HG03439 (cell line): ENCODE results near the gene SLC25A24.
"Not testable (repeated sequence)": the region's sequence is repeated elsewhere in the genome, so short reads cannot be mapped to it uniquely, and the experiment has no call there.

ENCODE experiments used
- ATAC-seq: cut with Tn5 transposase; IDR thresholded peaks from one replicate; pipeline ENCODE4 v1.9.1; 2021; ENCODE audit warnings: mild to moderate bottlenecking, moderate library complexity; ENCODE audit not compliant: unreplicated experiment

SLC25A24 gene

DNA sequence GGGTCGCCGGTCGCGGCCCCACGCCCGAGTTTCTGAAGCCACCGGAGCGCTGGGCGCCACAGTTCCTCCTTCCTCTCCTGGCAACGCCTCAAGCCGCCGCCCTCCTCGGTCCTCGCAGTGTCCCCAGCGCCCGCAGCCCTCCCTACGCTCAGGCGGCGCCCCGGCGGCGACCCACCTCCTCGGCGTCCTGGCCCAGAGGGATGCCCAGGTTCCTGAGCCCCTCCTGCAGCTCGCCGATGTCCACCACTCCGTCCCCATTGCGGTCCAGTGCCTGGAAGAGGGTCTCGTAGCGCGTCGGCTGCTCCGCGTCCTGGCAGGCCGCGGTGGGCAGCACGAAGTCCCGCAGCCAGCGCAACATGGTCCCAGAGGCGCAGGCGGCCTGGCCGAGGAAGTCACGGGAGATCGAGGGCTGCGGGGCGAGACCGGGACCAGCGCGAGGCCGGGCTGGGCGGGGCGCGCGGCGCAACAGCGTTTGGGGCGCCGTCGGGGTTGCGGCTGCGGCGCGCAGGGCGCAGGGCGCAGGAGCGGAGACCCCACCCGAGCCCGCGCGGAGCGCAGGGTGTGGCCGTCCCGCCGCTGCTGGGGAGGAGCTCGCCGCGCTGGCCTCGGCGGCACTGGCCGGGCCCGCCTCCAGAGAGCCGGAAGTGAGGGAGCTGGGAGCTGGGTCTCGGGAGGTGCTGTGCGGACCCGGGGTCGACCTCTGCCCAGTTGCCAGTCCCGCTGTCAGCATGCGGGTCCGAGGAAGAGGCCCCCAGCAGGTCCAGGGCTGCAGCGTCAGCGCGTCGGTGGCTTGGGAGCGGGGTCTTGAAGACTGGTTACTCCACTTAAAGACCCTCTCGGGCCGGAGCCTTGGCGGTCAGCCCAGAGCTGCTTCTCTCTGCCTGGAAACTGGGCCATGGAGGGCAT, at the start of gene SLC25A24:
TSS of gene SLC25A24 (minus strand) at position 563 of the 906 bp plus-strand sequence. CDS start at position 358, 205 bp downstream.
- ATAC-seq, result peak; percentile 94

GRCh38 chr1:108243976-108244375, 43.8 kb upstream of the SLC25A24 start, which contains the start of gene NBPF4:
Gene NBPF4 (minus strand): TSS chr1:108244076. CDS start chr1:108243761, 315 bp downstream.
- not testable (repeated sequence) for ATAC-seq

DNA sequence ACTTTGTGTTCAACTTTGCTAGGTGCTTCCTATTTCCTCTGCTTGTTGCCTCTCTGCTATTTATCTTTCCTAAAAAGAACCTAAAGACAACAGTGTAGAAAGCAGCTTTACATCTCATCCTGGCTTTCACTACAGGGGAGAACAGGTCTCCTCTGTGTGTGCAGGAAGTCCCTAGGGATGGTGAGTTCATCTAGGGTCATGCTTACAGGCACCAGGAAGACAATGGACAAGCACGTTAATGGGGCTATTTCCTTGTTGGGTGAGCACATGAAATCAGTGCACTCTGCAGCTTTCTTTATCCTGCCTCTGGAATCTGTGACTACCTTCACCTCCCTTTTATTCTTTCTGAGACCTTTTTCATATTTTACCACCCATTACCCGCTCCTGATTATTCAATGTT, 39.3 kb upstream of the SLC25A24 start:
- not testable (repeated sequence) for ATAC-seq

DNA sequence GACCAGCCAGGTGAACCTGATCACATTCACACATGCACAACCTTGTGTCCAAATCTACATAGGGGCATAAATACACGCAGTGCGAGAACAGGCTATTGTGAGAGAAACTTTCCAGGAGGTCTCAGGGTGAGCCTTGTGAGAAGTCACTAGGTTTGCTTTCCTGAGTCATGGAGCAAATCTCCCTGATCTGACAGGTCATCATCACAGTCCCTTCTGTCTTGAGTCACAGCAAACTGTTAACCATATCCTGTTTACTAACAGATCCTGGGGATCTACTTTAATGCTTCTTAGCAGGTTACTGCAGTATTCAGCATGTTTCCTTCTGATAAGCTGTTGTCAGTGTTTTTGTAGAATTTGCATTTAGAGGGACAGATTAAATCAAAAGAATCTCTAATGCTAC, 35.2 kb upstream of the SLC25A24 start:
- ATAC-seq, result not testable (repeated sequence)

DNA sequence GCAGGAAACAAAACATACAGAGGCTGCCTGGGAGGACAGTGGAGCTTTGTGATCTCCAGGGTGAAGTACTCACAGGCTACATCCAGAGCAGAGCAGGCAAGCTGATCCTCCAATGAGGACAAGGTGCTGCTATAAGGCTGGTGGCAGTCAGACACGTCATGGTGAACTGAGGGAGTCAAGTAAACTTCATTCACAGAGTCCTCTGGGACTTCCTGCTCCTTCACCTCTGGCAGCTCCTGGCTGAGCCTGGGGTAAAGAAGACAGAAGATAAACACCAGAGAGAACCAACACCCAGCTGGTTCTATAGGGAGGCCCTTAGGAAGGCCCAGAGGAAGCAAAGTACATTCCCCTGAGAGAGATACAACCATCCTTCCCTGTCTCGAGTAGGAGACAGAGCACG, 32.0 kb upstream of the SLC25A24 start:
- not testable (repeated sequence) for ATAC-seq

DNA sequence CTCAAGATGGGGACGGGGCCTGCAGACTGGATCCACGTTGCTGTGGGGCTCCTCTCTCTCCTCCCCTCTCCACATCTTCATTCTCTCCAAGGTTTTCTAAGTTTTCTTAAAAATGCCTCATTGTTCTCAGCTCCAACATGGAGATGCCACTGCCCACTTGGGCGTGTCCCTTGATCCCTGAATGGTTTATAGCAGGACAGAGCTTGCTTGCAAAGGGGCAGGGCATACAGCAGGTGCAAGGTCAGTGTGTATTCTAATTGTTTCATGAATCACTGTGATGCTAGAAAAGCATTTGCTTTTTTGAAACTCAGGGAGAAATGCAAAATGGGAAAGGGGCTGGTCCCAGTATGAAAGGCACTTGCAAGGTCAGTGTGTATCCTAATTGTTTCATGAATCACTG, 29.8 kb upstream of the SLC25A24 start:
- ATAC-seq, result not testable (repeated sequence)

DNA sequence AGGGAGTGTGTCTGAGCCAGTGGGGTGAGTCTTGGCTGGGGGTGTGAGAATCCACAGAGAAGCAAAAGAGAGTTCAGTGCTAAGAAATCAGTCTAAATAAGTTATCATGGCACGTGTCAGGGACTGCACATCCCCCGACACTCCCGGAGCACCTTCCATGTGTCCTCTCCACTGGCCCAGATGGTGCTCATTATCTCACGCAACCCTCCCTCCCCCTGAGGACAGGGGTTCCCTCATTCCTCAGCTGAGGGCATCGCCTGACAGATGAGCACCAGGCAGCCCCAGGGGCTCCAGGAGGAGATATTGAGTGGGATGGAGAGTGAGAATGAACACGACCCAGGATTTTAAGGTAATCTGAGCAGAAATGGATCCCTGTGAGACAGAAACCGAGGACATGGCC, 27.6 kb upstream of the SLC25A24 start:
- not testable (repeated sequence) for ATAC-seq

GRCh38 chr1:108226855-108227254, 26.7 kb upstream of the SLC25A24 start:
- ATAC-seq, result not testable (repeated sequence)

- ATAC-seq, result not testable (repeated sequence)
Observed at GRCh38 chr1:108223226-108223625, 23.1 kb upstream of the SLC25A24 start.

DNA sequence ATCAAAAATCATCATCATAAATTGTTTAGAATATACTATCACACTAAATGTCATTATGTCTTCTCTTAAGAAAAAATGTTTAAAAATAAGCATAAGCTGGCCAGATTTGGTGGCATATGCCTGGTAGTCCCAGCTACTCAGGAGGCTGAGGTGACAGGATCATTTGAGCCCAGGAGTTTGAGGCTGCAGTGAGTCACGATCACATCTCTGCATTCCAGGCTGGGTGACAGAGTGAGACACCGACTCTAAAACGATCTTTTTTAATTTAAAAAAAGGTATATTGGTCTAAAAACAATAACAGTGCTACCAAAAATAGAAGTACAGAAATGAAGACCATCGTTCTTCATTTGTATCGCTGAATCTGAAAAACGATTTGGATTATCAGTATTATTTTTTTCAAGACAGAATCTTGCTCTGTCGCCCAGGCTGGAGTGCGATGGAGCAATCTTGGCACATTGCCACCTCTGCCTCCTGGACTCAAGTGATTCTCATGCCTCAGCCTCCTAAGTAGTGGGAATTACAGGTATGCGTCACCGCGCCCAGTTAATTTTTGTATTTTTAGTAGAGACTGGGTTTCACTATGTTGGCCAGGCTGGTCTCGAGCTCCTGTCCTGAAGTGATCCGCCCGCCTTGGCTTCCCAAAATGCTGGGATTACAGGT, 17.5 kb upstream of the SLC25A24 start:
- not testable (repeated sequence) for ATAC-seq

DNA sequence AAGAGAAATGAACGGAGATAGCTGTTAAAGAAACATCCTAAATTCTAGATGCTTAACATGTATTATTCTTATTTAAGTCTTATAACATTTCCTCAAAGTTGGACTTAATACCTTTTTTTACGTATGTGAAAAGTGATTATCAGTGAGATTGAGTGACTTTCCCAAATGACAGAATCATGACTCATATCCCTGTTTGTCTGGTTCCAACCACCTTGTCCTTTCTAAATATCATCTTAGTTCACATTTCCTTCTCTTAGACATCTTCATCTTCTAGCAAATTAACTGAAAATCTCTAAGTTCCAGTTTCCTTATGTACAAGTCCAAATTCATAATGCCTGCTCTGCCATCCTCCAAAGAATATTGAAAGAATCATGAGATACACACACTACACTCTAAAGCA, 16.9 kb upstream of the SLC25A24 start:
- not testable (repeated sequence) for ATAC-seq

DNA sequence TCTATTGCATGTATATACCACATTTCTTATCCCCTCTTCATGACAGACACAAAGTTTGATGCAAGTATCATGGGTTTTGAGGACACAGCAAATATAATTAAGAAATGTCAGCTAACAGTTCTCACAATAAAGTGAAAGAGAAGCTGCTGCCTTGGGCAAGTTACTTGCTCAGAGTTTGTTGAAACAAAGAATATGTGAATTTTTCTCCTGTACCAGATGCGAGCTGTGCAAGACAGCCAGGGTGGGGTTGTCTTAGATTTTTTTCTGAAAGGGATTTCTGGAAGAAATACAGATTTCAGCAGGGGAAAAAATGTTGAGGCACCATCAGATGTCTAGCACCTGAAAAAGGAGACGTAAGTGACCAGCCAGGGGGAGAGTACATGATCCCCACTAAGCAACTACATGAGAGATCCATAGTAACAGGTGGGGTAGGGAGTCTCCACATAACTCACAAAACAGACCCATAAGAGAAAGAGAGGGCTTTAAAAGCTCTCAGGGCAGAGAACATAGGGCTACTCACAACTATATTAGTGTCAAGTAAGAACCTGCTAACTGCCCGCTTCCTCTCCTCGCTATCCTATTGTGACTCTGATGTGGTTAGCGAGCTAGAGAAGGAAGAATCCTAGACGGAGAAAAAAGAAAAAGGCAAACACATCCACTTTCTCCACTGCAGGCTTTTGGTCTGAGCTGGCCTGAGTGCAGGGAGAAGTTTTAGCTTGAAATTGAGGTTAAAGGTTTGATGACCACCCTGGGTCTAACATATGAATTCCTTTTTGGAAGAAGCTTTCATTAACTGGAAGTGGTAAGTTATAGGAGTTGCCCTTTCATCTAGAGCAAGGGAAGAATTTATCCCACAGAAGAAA, 16.1 kb upstream of the SLC25A24 start:
- ATAC-seq, result not testable (repeated sequence)

DNA sequence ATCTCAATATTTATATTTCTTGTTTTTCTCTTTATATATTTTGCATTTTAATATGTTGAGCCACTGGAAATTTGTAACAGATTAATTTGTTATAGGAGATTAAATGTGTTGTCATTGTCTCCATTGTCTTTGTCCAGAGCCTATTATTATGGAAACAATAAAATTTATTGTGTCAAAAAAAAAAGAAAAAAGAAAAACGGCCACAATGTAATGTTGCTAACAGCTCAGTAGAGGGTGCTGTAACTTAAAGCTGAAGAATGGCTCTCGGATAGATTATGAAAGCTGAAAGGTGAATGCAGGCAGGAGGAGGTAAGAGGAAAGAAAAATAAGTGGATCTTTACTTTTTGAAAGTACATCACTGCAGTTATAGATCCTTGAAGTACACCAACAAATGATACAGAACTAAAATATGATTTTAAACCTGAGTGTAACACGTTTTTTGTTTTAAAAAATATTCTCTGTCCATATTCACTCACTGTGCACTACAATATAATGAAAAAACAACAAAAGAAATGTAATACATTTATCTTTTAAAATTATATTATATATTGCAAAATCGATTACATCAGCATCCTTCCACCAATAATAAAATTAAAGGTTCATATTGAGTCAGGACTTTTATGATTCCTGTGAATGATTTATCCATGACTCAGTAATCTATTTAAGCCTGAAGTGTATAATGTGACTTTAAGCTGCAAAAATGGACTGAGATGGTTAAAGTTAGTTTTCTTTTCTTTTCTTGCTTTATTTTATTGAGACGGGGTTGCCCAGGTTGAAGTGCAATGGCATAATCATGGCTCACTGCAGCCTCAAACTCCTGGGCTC, 14.7 kb upstream of the SLC25A24 start:
- ATAC-seq, result not testable (repeated sequence)

DNA sequence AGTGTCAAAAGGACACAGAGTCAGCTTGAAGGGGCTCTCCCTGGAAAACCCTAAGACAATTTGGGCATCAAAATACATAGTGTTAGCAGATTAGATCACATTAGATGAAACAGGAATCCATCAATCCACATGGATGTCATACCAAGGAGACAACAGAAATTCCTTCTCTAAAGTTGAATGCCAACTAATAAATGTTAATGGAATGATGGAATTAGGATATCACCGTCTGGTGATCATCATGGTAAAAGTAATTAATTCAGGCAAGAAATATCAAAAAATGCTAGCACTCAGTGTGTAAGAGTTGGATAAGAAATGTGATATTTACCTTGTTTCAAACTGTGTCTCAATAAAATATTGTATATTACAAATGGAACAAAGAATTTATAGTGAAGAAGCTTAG, 10.9 kb upstream of the SLC25A24 start:
- no peak for ATAC-seq

DNA sequence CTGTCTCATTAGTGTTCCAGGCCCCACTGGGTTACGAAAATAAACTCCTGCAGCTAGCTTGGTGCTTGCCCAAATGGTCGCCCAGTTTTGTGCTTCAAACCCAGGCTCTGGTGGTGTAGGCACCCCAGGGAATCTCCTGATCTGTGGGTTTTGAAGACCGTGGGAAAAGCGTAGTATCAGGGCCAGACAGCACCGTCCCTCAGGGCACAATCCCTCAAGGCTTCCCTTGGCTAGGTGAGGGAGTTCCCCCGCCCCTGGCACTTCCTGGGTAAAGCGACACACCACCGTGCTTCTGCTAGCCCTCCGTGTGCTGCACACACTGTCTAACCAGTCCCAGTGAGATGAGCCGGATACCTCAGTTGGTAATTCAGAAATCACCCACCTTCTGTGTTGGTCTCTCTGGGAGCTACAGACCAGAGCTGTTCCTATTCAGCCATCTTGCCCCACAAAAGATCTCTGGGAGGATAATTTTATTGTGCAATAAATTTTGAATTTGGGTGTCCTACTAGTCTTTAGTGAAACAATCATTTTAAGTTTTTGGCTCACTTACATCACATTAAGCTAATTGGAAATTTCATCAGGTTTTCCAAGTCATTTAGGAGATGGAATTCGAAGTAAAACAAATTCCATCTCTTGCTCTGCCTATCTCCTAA, 9.4 kb upstream of the SLC25A24 start:
- no peak for ATAC-seq

- ATAC-seq, result no peak
Observed at GRCh38 chr1:108208724-108209446, 8.7 kb upstream of the SLC25A24 start.

DNA sequence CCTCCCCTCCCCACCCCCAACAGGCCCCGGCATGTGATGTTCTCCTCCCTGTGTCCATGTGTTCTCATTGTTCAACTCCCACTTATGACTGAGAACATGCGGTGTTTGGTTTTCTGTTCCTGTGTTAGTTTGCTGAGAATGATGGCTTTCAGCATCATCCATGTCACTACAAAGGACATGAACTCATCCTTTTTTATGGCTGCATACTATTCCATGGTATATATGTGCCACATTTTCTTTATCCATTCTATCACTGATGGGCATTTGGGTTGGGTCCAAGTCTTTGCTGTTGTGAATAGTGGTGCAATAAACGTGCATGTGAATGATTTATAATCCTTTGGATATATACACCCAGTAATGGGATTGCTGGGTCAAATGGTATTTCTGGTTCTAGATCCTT, 3.4 kb upstream of the SLC25A24 start:
- ATAC-seq, result not testable (repeated sequence)

GRCh38 chr1:108201687-108202086, 1.5 kb upstream of the SLC25A24 start:
- no peak for ATAC-seq

DNA sequence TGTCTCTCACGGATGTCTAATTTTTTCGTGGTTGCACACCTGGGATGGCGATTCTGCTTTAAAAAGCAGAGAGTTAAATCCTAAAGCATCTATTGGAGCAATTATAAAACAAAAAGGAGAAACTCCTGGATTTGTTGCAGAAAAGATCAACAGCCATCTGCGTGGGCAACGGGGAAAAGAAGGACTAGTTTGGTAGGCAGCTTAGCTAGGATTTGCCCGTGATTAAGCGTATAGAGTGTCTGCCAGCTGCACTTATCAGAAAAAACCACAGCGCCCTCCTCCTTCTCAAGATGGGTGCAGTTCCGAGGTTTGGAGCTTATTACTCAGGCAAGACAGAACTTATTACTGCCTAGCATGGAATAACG, 526 bp upstream of the SLC25A24 start:
- no peak for ATAC-seq
